Gastrocnemius medialis (tissue), 4 donors: ENCODE measurements around the gene SPEF2.

Experiments used
- POLR2A ChIP-seq, 2 donors: fragments of 450-650 bp; IDR thresholded peaks; one replicate each; pipeline ENCODE4 v1.6.1; 2017; ENCODE audit warnings: antibody characterized with exemption in 2 of 2, mild to moderate bottlenecking in 2 of 2, moderate library complexity in 2 of 2
- TF ChIP-seq, protein P1 (sequence below), 5 experiments: fragments of 450-650 bp in 3 of 5; fragments of 200-600 bp in 2 of 5; sonication (generic) in 2 of 5; IDR thresholded peaks in 4 of 5; conservative IDR thresholded peaks in 1 of 5; 1 replicate in 4 of 5; 2 replicates in 1 of 5; pipeline ENCODE4 v1.5.1; 2016 to 2019; ENCODE audit warnings: antibody characterized with exemption in 5 of 5, mild to moderate bottlenecking in 3 of 5, moderate library complexity in 3 of 5

DNA sequence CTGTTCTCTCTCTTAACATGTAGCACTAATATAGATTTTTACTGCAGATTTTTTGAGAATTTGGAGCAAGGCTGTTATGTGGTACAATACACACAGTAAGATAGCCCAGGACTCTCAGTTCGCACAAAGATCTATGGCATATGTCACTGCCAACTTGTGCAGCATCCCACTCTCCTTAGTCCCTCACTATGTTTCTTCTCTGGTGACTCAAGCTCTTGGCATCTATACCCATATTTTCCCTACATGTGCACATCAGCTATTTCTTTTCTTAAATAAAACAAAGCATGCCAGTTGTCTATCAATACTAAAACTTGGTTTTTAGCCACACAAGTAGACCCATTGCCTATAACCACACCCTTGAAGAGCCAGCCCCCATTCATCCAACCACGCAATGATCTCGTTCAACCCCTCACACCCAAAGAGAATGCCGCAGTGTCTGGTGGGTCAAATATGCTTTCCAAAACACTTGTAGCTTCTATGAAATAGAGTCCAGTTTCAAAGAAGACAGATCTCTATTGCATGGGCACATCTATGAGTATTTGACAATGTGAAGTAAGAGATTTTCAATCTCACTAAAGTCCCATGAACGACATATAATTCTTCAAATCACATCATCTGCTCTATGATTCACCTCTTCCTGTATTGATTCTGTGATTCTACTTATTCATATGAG, 220.8 kb downstream of the SPEF2 start:
- TF ChIP-seq, protein P1, sequence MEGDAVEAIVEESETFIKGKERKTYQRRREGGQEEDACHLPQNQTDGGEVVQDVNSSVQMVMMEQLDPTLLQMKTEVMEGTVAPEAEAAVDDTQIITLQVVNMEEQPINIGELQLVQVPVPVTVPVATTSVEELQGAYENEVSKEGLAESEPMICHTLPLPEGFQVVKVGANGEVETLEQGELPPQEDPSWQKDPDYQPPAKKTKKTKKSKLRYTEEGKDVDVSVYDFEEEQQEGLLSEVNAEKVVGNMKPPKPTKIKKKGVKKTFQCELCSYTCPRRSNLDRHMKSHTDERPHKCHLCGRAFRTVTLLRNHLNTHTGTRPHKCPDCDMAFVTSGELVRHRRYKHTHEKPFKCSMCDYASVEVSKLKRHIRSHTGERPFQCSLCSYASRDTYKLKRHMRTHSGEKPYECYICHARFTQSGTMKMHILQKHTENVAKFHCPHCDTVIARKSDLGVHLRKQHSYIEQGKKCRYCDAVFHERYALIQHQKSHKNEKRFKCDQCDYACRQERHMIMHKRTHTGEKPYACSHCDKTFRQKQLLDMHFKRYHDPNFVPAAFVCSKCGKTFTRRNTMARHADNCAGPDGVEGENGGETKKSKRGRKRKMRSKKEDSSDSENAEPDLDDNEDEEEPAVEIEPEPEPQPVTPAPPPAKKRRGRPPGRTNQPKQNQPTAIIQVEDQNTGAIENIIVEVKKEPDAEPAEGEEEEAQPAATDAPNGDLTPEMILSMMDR (IDR thresholded peaks at IDR 0.05 in 4 of 5, conservative IDR thresholded peaks at IDR 0.05 in 1 of 5) = no peak
- TF ChIP-seq POLR2A (IDR thresholded peaks at IDR 0.05) = no peak
